H1 (cell line): ENCODE measurements around the gene MLH3. TPM values are rescaled to one million over a fixed set of nuclear protein-coding genes. Genes with fewer than 3 reads are reported as not detected.

Source experiments
- CTCF ChIA-PET: fragments of 300-600 bp; sonication (Branson Sonifier 250); formaldehyde crosslinking; loops from one replicate; lab custom pipeline; 2021; ENCODE audit not compliant: partially characterized antibody; lab: Charles Lee
- POLR2A ChIA-PET: fragments of 300-600 bp; sonication (Branson Sonifier 250); formaldehyde crosslinking; loops from one replicate; lab custom pipeline; 2021; ENCODE audit warnings: inconsistent platforms; ENCODE audit not compliant: partially characterized antibody; lab: Charles Lee
- DNase-seq, 2 experiments: peaks; one replicate each; pipeline versions ENCODE4 v3.0.0 to v3.0.0-alpha.2; 2010 to 2022; ENCODE audit warnings: low spot score in 2 of 2, low read depth in 1 of 2, mixed read lengths in 1 of 2
- FAIRE-seq: peaks from 2 replicates; lab custom pipeline; 2011; peaks lifted over from hg19 to GRCh38; lab: Jason Lieb, UNC
- H2AFZ ChIP-seq: 2 replicates; pipeline ENCODE4 v1.8.1; 2012; ENCODE audit warnings: low read length, inconsistent platforms
- H2AK5ac ChIP-seq: 2 replicates; pipeline ENCODE4 v1.6.1; 2013; ENCODE audit warnings: low read depth, low read length
- H2BK120ac ChIP-seq: replicated peaks from 2 replicates; pipeline ENCODE3; 2013; ENCODE audit warnings: low read depth, low read length, inconsistent platforms
- H2BK12ac ChIP-seq: 2 replicates; pipeline ENCODE4 v1.6.1; 2013; ENCODE audit warnings: low read depth, low read length
- H2BK15ac ChIP-seq: 2 replicates; pipeline ENCODE4 v1.6.1; 2013; ENCODE audit warnings: low read length
- H2BK20ac ChIP-seq: 2 replicates; pipeline ENCODE4 v1.6.1; 2013; ENCODE audit warnings: low read length
- H2BK5ac ChIP-seq: 2 replicates; pipeline ENCODE4 v1.6.1; 2013; ENCODE audit warnings: low read depth, low read length
- H3K14ac ChIP-seq: 2 replicates; pipeline ENCODE4 v1.6.1; 2013; ENCODE audit warnings: inconsistent platforms; ENCODE audit not compliant: insufficient read length
- H3K18ac ChIP-seq: 2 replicates; pipeline ENCODE4 v1.6.1; 2013; ENCODE audit warnings: low read length; ENCODE audit errors: extremely low read depth
- H3K23ac ChIP-seq: 2 replicates; pipeline ENCODE4 v1.6.1; 2013; ENCODE audit warnings: inconsistent platforms; ENCODE audit not compliant: insufficient read length
- H3K23me2 ChIP-seq: 2 replicates; pipeline ENCODE4 v1.6.1; 2013; ENCODE audit warnings: low read depth, low read length
- H3K27ac ChIP-seq: 2 replicates; pipeline ENCODE4 v1.6.1; 2011; ENCODE audit warnings: low read depth, low read length, inconsistent platforms
- H3K27me3 ChIP-seq, 4 experiments: replicated peaks in 1 of 4; 1 replicate in 1 of 4; 2 replicates in 3 of 4; pipeline versions ENCODE4 v1.6.1 to v1.8.1; 2011 to 2013; ENCODE audit warnings: low read length in 3 of 4, mild to moderate bottlenecking in 3 of 4, inconsistent platforms in 2 of 4, mixed read lengths in 2 of 4, moderate library complexity in 1 of 4; ENCODE audit not compliant: control insufficient read depth in 3 of 4, insufficient read depth in 3 of 4; ENCODE audit errors: extremely low read depth in 1 of 4
- H3K36me3 ChIP-seq, 4 experiments: 2 replicates each; pipeline versions ENCODE4 v1.6.1 to v1.8.1; 2011 to 2013; ENCODE audit warnings: mild to moderate bottlenecking in 4 of 4, low read length in 3 of 4, moderate library complexity in 2 of 4, control low read depth in 1 of 4, inconsistent platforms in 1 of 4; ENCODE audit not compliant: insufficient read depth in 4 of 4, control insufficient read depth in 2 of 4
- H3K4ac ChIP-seq: replicated peaks from 2 replicates; pipeline ENCODE3; 2013; ENCODE audit warnings: low read length, low read depth, mixed read lengths, inconsistent platforms; ENCODE audit not compliant: insufficient read length
- H3K4me1 ChIP-seq, 4 experiments: replicated peaks in 1 of 4; 1 replicate in 1 of 4; 2 replicates in 3 of 4; pipeline versions ENCODE4 v1.6.1 to v1.8.1; 2011 to 2013; ENCODE audit warnings: low read length in 3 of 4, inconsistent platforms in 2 of 4, mixed read lengths in 1 of 4; ENCODE audit not compliant: insufficient read depth in 4 of 4, control insufficient read depth in 3 of 4
- H3K4me2 ChIP-seq, 2 experiments: 2 replicates each; pipeline versions ENCODE4 v1.6.1 to v1.8.1; 2011 to 2013; ENCODE audit warnings: low read depth in 2 of 2, low read length in 2 of 2, control low read depth in 1 of 2, inconsistent platforms in 1 of 2, mild to moderate bottlenecking in 1 of 2; ENCODE audit not compliant: insufficient read depth in 1 of 2
- H3K4me3 ChIP-seq, 4 experiments: fragments of 200-600, 300-600 bp in 1 of 4; sonication (generic), shearing (Covaris generic), sonication (Bioruptor Twin) in 1 of 4; 2 replicates each; pipeline versions ENCODE4 v1.5.1 to v1.8.1; 2011 to 2016; ENCODE audit warnings: low read length in 4 of 4, low read depth in 3 of 4, control low read depth in 2 of 4, inconsistent platforms in 2 of 4, mild to moderate bottlenecking in 2 of 4, mixed read lengths in 1 of 4, moderate library complexity in 1 of 4; ENCODE audit not compliant: insufficient read depth in 2 of 4; ENCODE audit errors: extremely low read depth in 1 of 4
- H3K56ac ChIP-seq: replicated peaks from 2 replicates; pipeline ENCODE3; 2013; ENCODE audit warnings: low read depth, mild to moderate bottlenecking, mixed read lengths, low read length, inconsistent platforms; ENCODE audit not compliant: insufficient read length
- H3K79me1 ChIP-seq: 2 replicates; pipeline ENCODE4 v1.6.1; 2013; ENCODE audit warnings: low read depth, low read length, control low read depth
- H3K79me2 ChIP-seq, 2 experiments: 2 replicates each; pipeline versions ENCODE4 v1.6.1 to v1.8.1; 2012 to 2013; ENCODE audit warnings: low read length in 2 of 2, mild to moderate bottlenecking in 2 of 2, inconsistent platforms in 1 of 2; ENCODE audit not compliant: insufficient read depth in 2 of 2, control insufficient read depth in 1 of 2
- H3K9ac ChIP-seq, 4 experiments: replicated peaks in 1 of 4; 1 replicate in 1 of 4; 2 replicates in 3 of 4; pipeline versions ENCODE4 v1.6.1 to v1.8.1; 2011 to 2013; ENCODE audit warnings: low read depth in 3 of 4, low read length in 3 of 4, control low read depth in 2 of 4, mild to moderate bottlenecking in 2 of 4, moderate library complexity in 2 of 4, inconsistent platforms in 1 of 4; ENCODE audit errors: extremely low read depth in 1 of 4
- H3K9me3 ChIP-seq, 2 experiments: 2 replicates each; pipeline versions ENCODE4 v1.6.1 to v1.8.1; 2012 to 2013; ENCODE audit warnings: mild to moderate bottlenecking in 2 of 2, moderate library complexity in 2 of 2, control low read depth in 1 of 2, inconsistent platforms in 1 of 2, low read depth in 1 of 2, low read length in 1 of 2, mixed read lengths in 1 of 2; ENCODE audit not compliant: insufficient read depth in 2 of 2
- H4K20me1 ChIP-seq, 2 experiments: replicated peaks in 1 of 2; 2 replicates each; pipeline versions ENCODE3 to v1.8.1; 2011 to 2013; ENCODE audit warnings: inconsistent platforms in 2 of 2, low read length in 2 of 2, mild to moderate bottlenecking in 1 of 2; ENCODE audit not compliant: insufficient read depth in 2 of 2, control insufficient read depth in 1 of 2
- H4K5ac ChIP-seq: 2 replicates; pipeline ENCODE4 v1.6.1; 2013; ENCODE audit warnings: low read length, low read depth, mixed read lengths, inconsistent platforms; ENCODE audit not compliant: insufficient read length
- H4K8ac ChIP-seq: 2 replicates; pipeline ENCODE4 v1.8.0; 2013; ENCODE audit warnings: mild to moderate bottlenecking, moderate library complexity, low read length, inconsistent platforms; ENCODE audit not compliant: insufficient read depth; ENCODE audit errors: extremely low read depth
- H4K91ac ChIP-seq: replicated peaks from 2 replicates; pipeline ENCODE3; 2013; ENCODE audit warnings: low read length, mixed read lengths, inconsistent platforms; ENCODE audit not compliant: insufficient read length
- POLR2A ChIP-seq, 2 experiments: IDR thresholded peaks; 1 replicate in 1 of 2; 2 replicates in 1 of 2; pipeline ENCODE4 v1.6.1; 2011; ENCODE audit warnings: low read depth in 2 of 2, low read length in 2 of 2, mild to moderate bottlenecking in 2 of 2; ENCODE audit errors: control extremely low read depth in 1 of 2
- SAP30 ChIP-seq: fragments of 300-600 bp; sonication (generic); IDR thresholded peaks from 2 replicates; pipeline ENCODE4 v1.7.1; 2012; ENCODE audit warnings: low read length, moderate library complexity, mild to moderate bottlenecking, inconsistent platforms; ENCODE audit not compliant: insufficient read depth, insufficient replicate concordance
- SIN3A ChIP-seq, 2 experiments: IDR thresholded peaks in 1 of 2; conservative IDR thresholded peaks in 1 of 2; 2 replicates each; pipeline ENCODE4 v1.6.1; 2011 to 2012; ENCODE audit warnings: low read length in 2 of 2, improper control_type of control experiment in 1 of 2, low read depth in 1 of 2, mild to moderate bottlenecking in 1 of 2
- SIX5 ChIP-seq: IDR thresholded peaks from 2 replicates; pipeline ENCODE4 v1.6.1; 2011; ENCODE audit warnings: mild to moderate bottlenecking, low read depth, low read length
- WGBS, 2 experiments: shearing (Covaris generic) in 1 of 2; methylation state at CpG; one replicate each; pipeline versions ENCODE4 v1.1.6 to v1.1.7; 2013 to 2015; ENCODE audit warnings: low lambda C conversion rate in 2 of 2, mixed read lengths in 2 of 2, inconsistent platforms in 1 of 2, low coverage in 1 of 2, missing lambda C conversion rate in 1 of 2; ENCODE audit not compliant: insufficient replicate concordance in 2 of 2, insufficient coverage in 1 of 2, insufficient read length in 1 of 2; ENCODE audit errors: extremely low coverage in 1 of 2, missing lambda C conversion rate in 1 of 2; 5-methylcytosine and 5-hydroxymethylcytosine counted together
- polyA plus RNA-seq, 7 experiments: library from polyadenylated mRNA; depleted of rRNA in 3 of 7; stranded (reverse) in 5 of 7; unstranded in 2 of 7; fragments of >200 nt in 5 of 7; fragments of 200-250 nt in 2 of 7; gene quantifications; 1 replicate in 5 of 7; 2 replicates in 1 of 7; 4 replicates in 1 of 7; pipeline versions ENCODE4 v1.2.1 to v1.2.3, GENCODE V29; 2011 to 2013; ENCODE audit warnings: missing spikeins in 2 of 7, mixed read lengths in 2 of 7
- total RNA-seq: library from RNA; stranded (reverse); fragmentation: NEBNext Ultra II Directional; extraction: Animal tissue kit (Norgen Biotek cat#: 25700); gene quantifications from 2 replicates; pipeline ENCODE4 v1.2.1, GENCODE V29; 2021

MLH3 gene
- total and polyA plus RNA-seq, 2 of the 8 experiments (the other 6 are each of a cell fraction or from before 2014, with no cell fraction given) = 9.3 to 20.1 TPM

DNA sequence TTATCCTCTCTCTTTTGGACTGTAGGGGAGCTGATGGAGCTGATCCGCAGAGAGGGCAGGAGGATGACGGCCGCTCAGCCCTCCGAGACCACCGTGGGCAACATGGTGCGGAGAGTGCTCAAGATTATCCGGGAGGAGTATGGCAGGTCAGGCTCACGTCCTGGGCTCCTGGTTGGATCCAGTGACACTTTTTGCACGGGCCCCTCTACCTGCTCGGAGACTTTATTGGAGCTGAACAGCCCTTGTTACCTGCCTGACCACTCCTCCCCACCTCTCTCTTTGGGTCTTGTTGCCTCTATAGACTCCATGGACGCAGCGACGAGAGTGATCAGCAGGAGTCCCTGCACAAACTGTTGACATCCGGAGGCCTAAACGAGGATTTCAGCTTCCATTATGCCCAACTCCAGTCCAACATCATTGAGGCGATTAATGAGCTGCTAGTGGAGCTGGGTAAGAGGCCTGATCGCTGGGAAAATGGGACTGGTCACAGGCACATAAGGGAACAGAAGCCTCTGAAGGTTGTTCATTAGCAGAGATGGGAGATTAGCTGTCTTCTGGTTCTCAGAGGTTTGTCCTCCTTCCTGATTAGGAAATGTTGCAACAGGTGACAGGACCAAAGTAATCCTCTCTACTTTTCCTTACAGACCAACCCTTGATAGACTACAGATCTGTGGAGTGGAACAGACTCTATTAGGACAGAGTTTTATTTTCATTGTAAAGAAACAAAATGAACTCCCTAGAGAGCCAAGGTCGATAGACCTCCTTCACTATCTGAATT, 47.8 kb downstream of the MLH3 start:
- Histone ChIP-seq H3K4me1 (peaks cover 0 to 5% (median 4%) of the 10 kb centered on the region in 4 experiments; a peak in 4 of 7 replicates), H4K8ac (no peak overlapping the region), H2BK5ac (peak overlapping the region; percentile 32; the same call in 1 of the 2 replicates), H4K91ac (no peak overlapping the region), H3K79me1 (peaks cover 6% of the 10 kb centered on the region), H3K27ac (no peak overlapping the region; the same call in 1 of the 2 replicates), H3K4ac (peak overlapping the region; percentile 32), H3K14ac (no peak overlapping the region), H3K9ac (peak overlapping the region; percentile 72 to 89 (median 74)), H2AK5ac (no peak overlapping the region), H3K23me2 (peaks cover 10% of the 10 kb centered on the region; the same call in 1 of the 2 replicates), H2BK120ac (no peak overlapping the region), H3K36me3 (peaks cover 3 to 31% (median 20%) of the 10 kb centered on the region in 4 experiments; a peak in 7 of 8 replicates), H3K79me2 (peaks cover 0 to 13% of the 10 kb centered on the region in 2 experiments; a peak in 2 of 4 replicates), H3K23ac (no peak overlapping the region), H4K5ac (no peak overlapping the region), H3K27me3 (no peaks in the 10 kb centered on the region), H2BK20ac (no peak overlapping the region), H3K4me3 (peak overlapping the region; percentile 73 to 99 (median 95)), H3K9me3 (no peaks in the 10 kb centered on the region), H4K20me1 (peaks cover 0 to 10% of the 10 kb centered on the region in 2 experiments), H3K18ac (no peak overlapping the region), H2BK15ac (no peak overlapping the region), H2AFZ (no peak overlapping the region), H3K4me2 (peak overlapping the region; percentile 95 to 96), H3K56ac (no peak overlapping the region), H2BK12ac (no peak overlapping the region)
- DNase-seq = no peak
- no peak for FAIRE-seq
- CTCF ChIA-PET = interaction anchor here (0.8 to 3.7 kb wide), 15 partner anchors 9 to 98 kb away, joined by 3 to 29 read pairs (median 4); no protein-coding TSS in a partner anchor
- POLR2A ChIA-PET = interaction anchor here (0.6 to 2.4 kb wide), 13 partner anchors 10 to 141 kb away, joined by 3 to 9 read pairs (median 4); partner anchors contain the start of genes PGF and ZC2HC1C
- WGBS, 2 experiments = 20% methylated on average over 18 of the region's 18 CpGs; no CpG with 5 or more reads in 1 of the 2 experiments
- TF ChIP-seq POLR2A (IDR thresholded peaks at IDR 0.05; ENCODE audit: control extremely low read depth in 1 of 2, low read depth in 2 of 2, low read length in 2 of 2) (0 out of 3 replicates have a peak, but pooled peaks of 1 of the 2 experiments have one; percentile 10), SIN3A (conservative IDR thresholded peaks at IDR 0.05 in 1 of 2, IDR thresholded peaks at IDR 0.05 in 1 of 2; ENCODE audit: low read depth in 1 of 2, low read length in 2 of 2) (0 out of 4 replicates have a peak, but pooled peaks of 1 of the 2 experiments have one; percentile 5), SAP30 (peak; percentile 72), SIX5 (no peak)
